Measurements from ENCODE around the gene PSAP. TPM values are rescaled to one million over a fixed set of nuclear protein-coding genes. Genes with fewer than 3 reads are reported as not detected.
"Not testable (repeated sequence)": the region's sequence is repeated elsewhere in the genome, so short reads cannot be mapped to it uniquely, and the experiment has no call there.

The PSAP gene
- total RNA-seq, 1 experiment from 2014 or later: 429 TPM

DNA sequence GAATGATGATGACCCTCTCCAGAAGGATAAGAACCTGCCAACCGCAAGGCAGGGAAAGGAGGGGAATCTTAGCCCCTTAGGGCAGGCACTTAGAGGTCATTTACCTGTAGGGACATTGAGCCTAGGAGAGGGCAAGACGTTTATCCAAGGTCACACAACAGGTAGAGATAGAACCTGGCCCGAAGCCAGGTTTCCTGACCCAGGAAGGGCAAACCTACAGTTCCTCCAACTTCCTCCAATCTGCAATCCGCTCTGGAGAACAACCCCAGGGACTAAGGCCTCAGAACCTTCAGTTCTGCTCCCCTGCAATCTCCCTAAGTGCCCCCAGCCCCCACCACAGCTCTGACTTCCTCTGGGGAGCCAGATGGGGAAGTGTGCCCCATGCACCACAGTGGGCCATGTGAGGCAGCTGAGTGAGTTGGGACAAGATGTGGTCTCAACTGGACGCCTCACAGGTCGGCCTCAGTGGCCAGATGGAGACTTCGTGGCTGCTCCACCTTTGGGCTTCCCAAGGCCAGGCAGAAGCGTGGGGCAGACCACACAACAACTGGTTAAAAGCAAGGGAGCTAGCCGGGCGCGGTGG lies 1.4 kb upstream of the PSAP start:
- no peak overlapping the region for H3K27ac ChIP-seq (ENCODE audit: low read depth, low read length, poor library complexity, severe bottlenecking)
- CTCF ChIA-PET: no interaction called here
- no peak for TF ChIP-seq EZH2 (IDR thresholded peaks at IDR 0.05; ENCODE audit: borderline replicate concordance, low read depth, low read length, poor library complexity, severe bottlenecking)
- no peaks in the 10 kb centered on the region for H3K36me3 ChIP-seq (ENCODE audit: insufficient read depth, low read length, poor library complexity, severe bottlenecking)
- BruUV-seq (replicated peaks): no TSS peak
- DNase-seq (ENCODE audit: low spot score): no peak
- H3K4me3 ChIP-seq (ENCODE audit: low read depth, low read length, poor library complexity, severe bottlenecking): no peak overlapping the region
- H3K4me1 ChIP-seq (ENCODE audit: insufficient read depth, low read length, poor library complexity, severe bottlenecking): peaks cover 20% of the 10 kb centered on the region
- H3K27me3 ChIP-seq (replicated peaks; ENCODE audit: insufficient read depth, low read depth, low read length, poor library complexity): no peaks in the 10 kb centered on the region
- intact Hi-C loops (cut with micrococcal nuclease; ENCODE audit: unreplicated experiment): no loop called here
- POLR2A ChIA-PET (ENCODE audit: low non-redundant PET): interaction anchor here (0.6 kb wide), 1 partner anchor 498 kb away, joined by 3 read pairs; no protein-coding TSS in a partner anchor
- no peaks in the 10 kb centered on the region for H3K9me3 ChIP-seq (ENCODE audit: low read depth, low read length, poor library complexity, severe bottlenecking)

DNA sequence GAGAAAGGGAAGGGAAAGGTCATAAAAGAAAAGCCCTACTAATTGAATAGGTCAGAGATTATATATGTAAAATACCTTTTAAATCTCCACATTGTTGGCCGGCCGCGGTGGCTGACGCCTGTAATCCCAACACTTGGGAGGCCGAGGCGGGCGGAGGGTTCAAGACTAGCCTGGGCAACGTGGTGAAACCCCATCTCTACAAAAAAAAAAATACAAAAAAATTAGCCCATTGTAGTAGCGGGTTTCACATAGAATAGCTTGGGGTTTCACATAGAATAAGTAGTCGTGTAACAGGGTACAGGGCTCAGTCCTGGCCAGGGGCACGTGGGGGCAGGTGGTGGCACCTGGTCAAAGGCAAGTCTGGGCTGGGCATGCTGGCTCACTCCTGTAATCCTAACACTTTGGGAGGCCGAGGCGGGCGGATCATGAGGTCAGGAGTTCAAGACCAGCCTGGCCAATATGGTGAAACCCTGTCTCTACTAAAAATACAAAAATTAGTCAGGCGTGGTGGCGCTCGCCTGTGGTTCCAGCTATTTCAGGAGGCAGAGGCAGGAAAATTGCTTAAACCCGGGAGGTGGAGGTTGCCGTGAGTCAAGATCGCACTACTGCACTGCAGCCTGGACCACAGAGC lies 529 bp upstream of the PSAP start:
- POLR2A ChIA-PET (ENCODE audit: low non-redundant PET): interaction anchor here (0.6 to 1.5 kb wide), 3 partner anchors 9 to 26 kb away, joined by 3 to 14 read pairs (median 6); no protein-coding TSS in a partner anchor
- peak overlapping the region; percentile 82 for H3K4me3 ChIP-seq (ENCODE audit: low read depth, low read length, poor library complexity, severe bottlenecking)
- intact Hi-C loops (cut with micrococcal nuclease; ENCODE audit: unreplicated experiment): not testable (repeated sequence)

DNA sequence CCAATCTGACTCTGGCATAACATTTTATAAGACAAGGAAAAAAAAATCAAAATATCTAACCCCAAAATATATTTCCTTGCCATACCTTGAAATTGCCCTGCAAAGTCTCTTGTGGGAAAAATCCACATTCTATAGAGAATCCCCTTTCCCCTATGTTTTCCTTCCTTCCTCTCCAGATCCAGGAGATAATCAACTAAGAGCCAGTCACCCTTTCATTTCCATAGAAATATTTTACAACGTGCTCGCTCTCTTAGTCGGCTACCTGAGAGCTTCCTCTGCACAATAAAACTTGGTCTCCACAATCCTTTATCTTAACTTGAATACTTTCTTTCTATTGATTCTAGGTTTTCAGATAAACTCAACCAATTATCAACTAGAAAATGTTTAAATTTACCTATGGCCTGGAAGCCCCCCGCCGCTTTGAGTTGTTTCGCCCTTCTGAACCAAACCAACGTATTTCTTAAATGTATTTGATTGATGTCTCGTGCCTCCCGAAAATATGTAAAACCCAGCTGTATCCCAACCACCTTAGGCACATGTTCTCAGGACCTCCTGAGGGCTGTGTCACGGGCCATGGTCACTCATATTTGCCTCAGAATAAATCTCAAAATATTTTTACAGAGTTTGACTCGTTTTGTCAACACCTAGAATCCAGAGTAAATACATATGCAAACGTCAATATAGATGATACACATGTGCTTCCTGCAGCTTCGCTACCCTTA lies 869 bp downstream of the PSAP start:
- intact Hi-C loops (cut with micrococcal nuclease; ENCODE audit: unreplicated experiment): no loop called here
- Histone ChIP-seq H3K4me1 (ENCODE audit: insufficient read depth, low read length, poor library complexity, severe bottlenecking) (peaks cover 20% of the 10 kb centered on the region), H3K36me3 (ENCODE audit: insufficient read depth, low read length, poor library complexity, severe bottlenecking) (no peaks in the 10 kb centered on the region), H3K27me3 (replicated peaks; ENCODE audit: insufficient read depth, low read depth, low read length, poor library complexity) (no peaks in the 10 kb centered on the region), H3K4me3 (ENCODE audit: low read depth, low read length, poor library complexity, severe bottlenecking) (peak overlapping the region; percentile 82), H3K9me3 (ENCODE audit: low read depth, low read length, poor library complexity, severe bottlenecking) (no peaks in the 10 kb centered on the region), H3K27ac (ENCODE audit: low read depth, low read length, poor library complexity, severe bottlenecking) (peak overlapping the region; percentile 89)
- TF ChIP-seq EZH2 (IDR thresholded peaks at IDR 0.05; ENCODE audit: borderline replicate concordance, low read depth, low read length, poor library complexity, severe bottlenecking): no peak
- TF ChIP-seq, protein P1, sequence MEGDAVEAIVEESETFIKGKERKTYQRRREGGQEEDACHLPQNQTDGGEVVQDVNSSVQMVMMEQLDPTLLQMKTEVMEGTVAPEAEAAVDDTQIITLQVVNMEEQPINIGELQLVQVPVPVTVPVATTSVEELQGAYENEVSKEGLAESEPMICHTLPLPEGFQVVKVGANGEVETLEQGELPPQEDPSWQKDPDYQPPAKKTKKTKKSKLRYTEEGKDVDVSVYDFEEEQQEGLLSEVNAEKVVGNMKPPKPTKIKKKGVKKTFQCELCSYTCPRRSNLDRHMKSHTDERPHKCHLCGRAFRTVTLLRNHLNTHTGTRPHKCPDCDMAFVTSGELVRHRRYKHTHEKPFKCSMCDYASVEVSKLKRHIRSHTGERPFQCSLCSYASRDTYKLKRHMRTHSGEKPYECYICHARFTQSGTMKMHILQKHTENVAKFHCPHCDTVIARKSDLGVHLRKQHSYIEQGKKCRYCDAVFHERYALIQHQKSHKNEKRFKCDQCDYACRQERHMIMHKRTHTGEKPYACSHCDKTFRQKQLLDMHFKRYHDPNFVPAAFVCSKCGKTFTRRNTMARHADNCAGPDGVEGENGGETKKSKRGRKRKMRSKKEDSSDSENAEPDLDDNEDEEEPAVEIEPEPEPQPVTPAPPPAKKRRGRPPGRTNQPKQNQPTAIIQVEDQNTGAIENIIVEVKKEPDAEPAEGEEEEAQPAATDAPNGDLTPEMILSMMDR (conservative IDR thresholded peaks at IDR 0.05; ENCODE audit: low read depth, low read length): no peak
- ChIA-PET POLR2A (ENCODE audit: low non-redundant PET) (interaction anchor here (0.5 to 1.5 kb wide), 2 partner anchors 9 to 10 kb away, joined by 3 to 14 read pairs; no protein-coding TSS in a partner anchor), CTCF (no interaction called here)
- BruUV-seq (replicated peaks): TSS peak; percentile 59
- no peak for DNase-seq (ENCODE audit: low spot score)

More for the DNA sequence above, 529 bp upstream of the PSAP start:
- H3K27me3 ChIP-seq (replicated peaks; ENCODE audit: insufficient read depth, low read depth, low read length, poor library complexity); H3K36me3 ChIP-seq (ENCODE audit: insufficient read depth, low read length, poor library complexity, severe bottlenecking); H3K9me3 ChIP-seq (ENCODE audit: low read depth, low read length, poor library complexity, severe bottlenecking); DNase-seq (ENCODE audit: low spot score): not testable (repeated sequence)
- Histone ChIP-seq H3K4me1 (ENCODE audit: insufficient read depth, low read length, poor library complexity, severe bottlenecking) (peaks cover 20% of the 10 kb centered on the region), H3K27ac (ENCODE audit: low read depth, low read length, poor library complexity, severe bottlenecking) (peak overlapping the region; percentile 89)
- CTCF ChIA-PET: interaction anchor here (0.6 kb wide), 1 partner anchor 10 kb away, joined by 7 read pairs; no protein-coding TSS in a partner anchor
- TSS peak; percentile 93 for BruUV-seq (replicated peaks)

DNA sequence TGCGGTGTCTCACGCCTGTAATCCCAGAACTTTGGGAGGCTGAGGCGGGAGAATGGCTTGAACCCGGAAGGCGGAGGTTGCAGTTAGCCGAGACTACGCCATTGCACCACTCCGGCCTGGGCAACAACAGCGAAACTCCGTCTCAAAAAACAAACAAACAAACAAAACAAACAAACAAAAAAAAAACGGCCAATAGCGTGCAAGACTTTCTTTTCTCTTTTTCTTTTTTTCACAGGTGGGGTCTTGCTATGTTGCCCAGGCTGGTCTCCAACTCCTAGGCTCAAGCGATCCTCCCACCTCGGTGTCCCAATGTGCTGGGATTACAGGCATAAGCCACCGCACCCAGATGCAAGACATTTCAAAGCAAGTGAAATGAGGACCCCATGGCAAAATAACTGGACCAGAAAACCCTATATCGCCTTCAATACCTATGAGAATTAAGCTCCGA lies 1.6 kb downstream of the PSAP start:
- CTCF ChIA-PET: no interaction called here
- POLR2A ChIA-PET (ENCODE audit: low non-redundant PET): interaction anchor here (0.5 kb wide), 1 partner anchor 10 kb away, joined by 3 read pairs; no protein-coding TSS in a partner anchor
- DNase-seq (ENCODE audit: low spot score): no peak
- intact Hi-C loops (cut with micrococcal nuclease; ENCODE audit: unreplicated experiment): no loop called here
- H3K36me3 ChIP-seq (ENCODE audit: insufficient read depth, low read length, poor library complexity, severe bottlenecking): no peaks in the 10 kb centered on the region
- TF ChIP-seq, protein P1 (conservative IDR thresholded peaks at IDR 0.05; ENCODE audit: low read depth, low read length): no peak
- no peak for TF ChIP-seq EZH2 (IDR thresholded peaks at IDR 0.05; ENCODE audit: borderline replicate concordance, low read depth, low read length, poor library complexity, severe bottlenecking)
- BruUV-seq (replicated peaks): no TSS peak
- peaks cover 20% of the 10 kb centered on the region for H3K4me1 ChIP-seq (ENCODE audit: insufficient read depth, low read length, poor library complexity, severe bottlenecking)
- no peaks in the 10 kb centered on the region for H3K27me3 ChIP-seq (replicated peaks; ENCODE audit: insufficient read depth, low read depth, low read length, poor library complexity)
- peak overlapping the region; percentile 82 for H3K4me3 ChIP-seq (ENCODE audit: low read depth, low read length, poor library complexity, severe bottlenecking)
- no peak overlapping the region for H3K27ac ChIP-seq (ENCODE audit: low read depth, low read length, poor library complexity, severe bottlenecking)
- no peaks in the 10 kb centered on the region for H3K9me3 ChIP-seq (ENCODE audit: low read depth, low read length, poor library complexity, severe bottlenecking)
